Ovary (tissue), 10 donors: ENCODE measurements around the gene SULT4A1. TPM values are rescaled to one million over a fixed set of nuclear protein-coding genes. Genes with fewer than 3 reads are reported as not detected.

Source experiments
- DNase-seq, 5 donors: peaks; one replicate each; pipeline ENCODE4 v3.0.0-alpha.2; 2019 to 2020
- H3K27ac ChIP-seq, 2 donors: fragments of 200-600 bp; one replicate each; pipeline versions ENCODE4 v1.5.1 to v1.8.0; 2019 to 2022
- H3K27me3 ChIP-seq: fragments of 200-600 bp; one replicate; pipeline ENCODE4 v1.8.0; 2022
- H3K36me3 ChIP-seq: fragments of 200-600 bp; sonication (generic); one replicate; pipeline ENCODE4 v1.5.1; 2019
- H3K4me1 ChIP-seq: one replicate; pipeline ENCODE4 v1.8.1; 2013; ENCODE audit warnings: mild to moderate bottlenecking, moderate library complexity; ENCODE audit not compliant: insufficient read depth
- H3K4me3 ChIP-seq: fragments of 200-600 bp; sonication (generic); one replicate; pipeline ENCODE4 v1.5.1; 2017
- H3K9me3 ChIP-seq, 2 donors: fragments of 200-600 bp in 1 of 2; sonication (generic) in 1 of 2; one replicate each; pipeline versions ENCODE4 v1.5.1 to v1.8.1; 2013 to 2019; ENCODE audit warnings: mild to moderate bottlenecking in 1 of 2, moderate library complexity in 1 of 2
- EP300 ChIP-seq: sonication (generic); formaldehyde crosslinking; IDR thresholded peaks from one replicate; pipeline ENCODE4 v1.6.1; 2017; ENCODE audit warnings: antibody characterized with exemption
- POLR2A ChIP-seq: fragments of 450-650 bp; IDR thresholded peaks from one replicate; pipeline ENCODE4 v1.6.1; 2017; ENCODE audit warnings: antibody characterized with exemption, mild to moderate bottlenecking, moderate library complexity
- WGBS, 3 donors: extraction: QIAGEN DNeasy Blood & Tissue Kit in 1 of 3; methylation state at CpG; one replicate each; pipeline versions ENCODE4 v1.1.5 to v1.1.7; 2013 to 2017; 5-methylcytosine and 5-hydroxymethylcytosine counted together
- intact Hi-C, 4 donors: fragments of 100-400 bp; cut with DNase I; formaldehyde crosslinking; loops; one replicate each; pipeline versions ENCODE4 v1.11.0 to v1.15.1; 2022 to 2023
- long read RNA-seq, 3 donors: library from polyadenylated mRNA in 2 of 3; unstranded in 2 of 3; transcript quantifications; one replicate each; pipeline ENCODE4 v2.0.0 and lab custom pipeline, GENCODE V29; 2021 to 2026
- polyA plus RNA-seq, 2 donors: library from polyadenylated mRNA; stranded (reverse); fragments of 200-250 nt in 1 of 2; fragments of 350-450 nt in 1 of 2; fragmentation: Illumina TruSeq in 1 of 2; extraction: RNeasy Lipid Tissue Mini Kit (QIAGEN cat#74804) in 1 of 2; gene quantifications; one replicate each; pipeline ENCODE4 v1.2.3, GENCODE V29; 2013 to 2014
- total RNA-seq, 7 donors: library from RNA; depleted of rRNA in 2 of 7; stranded (reverse); fragments of >200 nt in 2 of 7; fragmentation: NEBNext Ultra II Directional in 3 of 7; extraction: Animal tissue kit (Norgen Biotek cat#: 25700) in 3 of 7; gene quantifications; one replicate each; pipeline versions ENCODE4 v1.1.0 to v1.2.4, GENCODE V29; 2016 to 2023
- TF ChIP-seq, protein P1 (sequence below), 3 donors: fragments of 450-650 bp in 2 of 3; fragments of 200-600 bp in 1 of 3; IDR thresholded peaks; one replicate each; pipeline versions ENCODE4 v1.5.1 to v1.8.0; 2016 to 2022; ENCODE audit warnings: antibody characterized with exemption in 3 of 3, mild to moderate bottlenecking in 1 of 3
- donor health status: DM: no; HTN: no; CAD: no; lungs with moderate emphysema.
- donor health status: DM: no; HTN: no; CAD: no.
- donor health status: Bipolar disorder and iron deficiency.
- donor health status: DM: yes; HTN: yes; CAD: no.
- donor health status: DM: no; HTN: no; CAD: no.
- donor health status: DM: yes; HTN: yes; CAD: no.

Gene SULT4A1, protein sequence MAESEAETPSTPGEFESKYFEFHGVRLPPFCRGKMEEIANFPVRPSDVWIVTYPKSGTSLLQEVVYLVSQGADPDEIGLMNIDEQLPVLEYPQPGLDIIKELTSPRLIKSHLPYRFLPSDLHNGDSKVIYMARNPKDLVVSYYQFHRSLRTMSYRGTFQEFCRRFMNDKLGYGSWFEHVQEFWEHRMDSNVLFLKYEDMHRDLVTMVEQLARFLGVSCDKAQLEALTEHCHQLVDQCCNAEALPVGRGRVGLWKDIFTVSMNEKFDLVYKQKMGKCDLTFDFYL
- total RNA-seq (1 to 10 TPM in 6 of 7 donors, under 1 TPM in 1; 0.36 to 3.5 (median 1.8) TPM), polyA plus RNA-seq (1 to 10 TPM; 1.5 to 1.9 TPM)
- long read RNA-seq, donor 1, partial matches to known transcripts = 1 of 1 reads
- long read RNA-seq, donor 1, other reads (novel, unspliced or antisense) = 0 of 1 reads
- long read RNA-seq, donor 2, transcript SULT4A1-202 (8 exons, 2,561 nt) = major isoform, 7 of 7 reads
- long read RNA-seq, donor 2, partial matches to known transcripts = 0 of 7 reads
- long read RNA-seq, donor 2, other reads (novel, unspliced or antisense) = 0 of 7 reads
- long read RNA-seq, donor 3, partial matches to known transcripts = 1 of 4 reads
- long read RNA-seq, donor 3, other reads (novel, unspliced or antisense) = 3 of 4 reads

DNA sequence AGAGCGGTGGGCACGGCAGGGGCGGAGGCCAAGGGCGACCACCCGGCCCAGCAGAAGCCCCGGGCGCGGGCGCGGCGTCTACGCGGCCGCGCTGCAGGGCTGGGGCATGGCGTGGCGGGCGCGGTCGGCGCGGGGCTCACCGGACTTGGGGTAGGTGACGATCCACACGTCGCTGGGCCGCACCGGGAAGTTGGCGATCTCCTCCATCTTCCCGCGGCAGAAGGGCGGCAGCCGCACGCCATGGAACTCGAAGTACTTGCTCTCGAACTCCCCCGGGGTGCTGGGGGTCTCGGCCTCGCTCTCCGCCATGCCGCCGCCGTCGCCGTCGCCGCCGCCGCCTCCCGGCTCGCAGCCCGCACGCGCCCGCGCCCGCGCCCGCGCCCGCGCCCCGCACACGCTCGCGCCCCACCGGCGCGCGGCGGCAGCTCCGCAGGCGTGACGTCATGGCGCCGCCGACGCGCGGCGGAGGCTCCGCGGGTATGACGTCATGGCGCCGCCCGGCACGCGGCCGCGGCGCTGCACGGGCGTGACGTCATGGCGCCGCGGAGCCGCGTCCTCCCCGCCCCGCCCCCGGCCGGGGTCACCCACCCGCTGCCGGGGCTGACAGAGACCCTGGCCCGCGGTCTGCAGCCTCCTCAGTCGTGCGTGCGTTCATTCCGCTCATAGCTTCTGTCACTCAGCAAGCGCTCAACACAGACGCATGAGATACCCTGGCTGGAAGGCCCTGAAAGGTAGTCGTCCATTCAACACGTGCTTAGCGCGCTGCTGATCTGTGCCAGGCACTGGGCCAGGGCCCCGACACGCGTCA lies at the start of gene SULT4A1:
Gene SULT4A1 (minus strand): TSS at position 440 of the 808 bp plus-strand sequence. CDS start 131 bp downstream, at position 309.
- no peaks in the 10 kb centered on the region for H3K9me3 ChIP-seq
- H3K4me1 ChIP-seq = no peaks in the 10 kb centered on the region
- 0 to 4% (median 1%) methylated on average over 34 to 121 of the region's 121 CpGs for WGBS, 3 donors
- no peak within 1 kb of the TSS for H3K27ac ChIP-seq
- H3K4me3 ChIP-seq = no peak within 1 kb of the TSS
- DNase-seq = peak in 3 of 5 donors; percentile 29 to 59 (median 47)
- no peaks in the 10 kb centered on the region for H3K36me3 ChIP-seq
- H3K27me3 ChIP-seq = no peaks in the 10 kb centered on the region
- TF ChIP-seq EP300 (no peak), POLR2A (no peak)
- TF ChIP-seq, protein P1, sequence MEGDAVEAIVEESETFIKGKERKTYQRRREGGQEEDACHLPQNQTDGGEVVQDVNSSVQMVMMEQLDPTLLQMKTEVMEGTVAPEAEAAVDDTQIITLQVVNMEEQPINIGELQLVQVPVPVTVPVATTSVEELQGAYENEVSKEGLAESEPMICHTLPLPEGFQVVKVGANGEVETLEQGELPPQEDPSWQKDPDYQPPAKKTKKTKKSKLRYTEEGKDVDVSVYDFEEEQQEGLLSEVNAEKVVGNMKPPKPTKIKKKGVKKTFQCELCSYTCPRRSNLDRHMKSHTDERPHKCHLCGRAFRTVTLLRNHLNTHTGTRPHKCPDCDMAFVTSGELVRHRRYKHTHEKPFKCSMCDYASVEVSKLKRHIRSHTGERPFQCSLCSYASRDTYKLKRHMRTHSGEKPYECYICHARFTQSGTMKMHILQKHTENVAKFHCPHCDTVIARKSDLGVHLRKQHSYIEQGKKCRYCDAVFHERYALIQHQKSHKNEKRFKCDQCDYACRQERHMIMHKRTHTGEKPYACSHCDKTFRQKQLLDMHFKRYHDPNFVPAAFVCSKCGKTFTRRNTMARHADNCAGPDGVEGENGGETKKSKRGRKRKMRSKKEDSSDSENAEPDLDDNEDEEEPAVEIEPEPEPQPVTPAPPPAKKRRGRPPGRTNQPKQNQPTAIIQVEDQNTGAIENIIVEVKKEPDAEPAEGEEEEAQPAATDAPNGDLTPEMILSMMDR (IDR thresholded peaks at IDR 0.05) = no peak
- intact Hi-C loops = no loop called here

DNA sequence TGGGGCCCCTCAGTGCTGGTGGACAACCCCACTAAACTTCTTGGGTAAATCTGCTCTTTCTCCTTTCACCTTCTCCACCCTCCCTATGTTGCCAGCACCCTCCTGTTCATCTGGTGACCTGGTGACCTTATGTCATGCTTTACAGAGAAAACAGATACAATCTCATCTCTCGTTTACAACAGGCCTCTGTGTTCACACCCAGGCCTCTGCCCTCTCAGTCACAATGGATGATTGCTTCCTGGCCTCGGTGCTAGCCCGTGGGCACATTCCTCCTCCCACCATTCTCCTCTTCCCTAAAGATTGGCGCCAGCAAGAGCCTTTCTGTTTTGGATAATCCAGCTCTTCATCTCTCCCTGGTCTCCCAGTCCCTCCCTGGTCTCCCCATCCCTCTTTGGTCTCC lies 49.0 kb upstream of the SULT4A1 start:
- Histone ChIP-seq H3K4me1 (no peaks in the 10 kb centered on the region), H3K27ac (no peak overlapping the region), H3K36me3 (no peaks in the 10 kb centered on the region), H3K4me3 (no peak overlapping the region), H3K27me3 (no peaks in the 10 kb centered on the region), H3K9me3 (no peaks in the 10 kb centered on the region)
- WGBS, 3 donors = 20 to 24% (median 21%) methylated on average over 4 of the region's 4 CpGs
- TF ChIP-seq EP300 = no peak
- TF ChIP-seq, protein P1 (IDR thresholded peaks at IDR 0.05) = no peak
- TF ChIP-seq POLR2A = no peak
- no peak for DNase-seq
- intact Hi-C loops = no loop called here

DNA sequence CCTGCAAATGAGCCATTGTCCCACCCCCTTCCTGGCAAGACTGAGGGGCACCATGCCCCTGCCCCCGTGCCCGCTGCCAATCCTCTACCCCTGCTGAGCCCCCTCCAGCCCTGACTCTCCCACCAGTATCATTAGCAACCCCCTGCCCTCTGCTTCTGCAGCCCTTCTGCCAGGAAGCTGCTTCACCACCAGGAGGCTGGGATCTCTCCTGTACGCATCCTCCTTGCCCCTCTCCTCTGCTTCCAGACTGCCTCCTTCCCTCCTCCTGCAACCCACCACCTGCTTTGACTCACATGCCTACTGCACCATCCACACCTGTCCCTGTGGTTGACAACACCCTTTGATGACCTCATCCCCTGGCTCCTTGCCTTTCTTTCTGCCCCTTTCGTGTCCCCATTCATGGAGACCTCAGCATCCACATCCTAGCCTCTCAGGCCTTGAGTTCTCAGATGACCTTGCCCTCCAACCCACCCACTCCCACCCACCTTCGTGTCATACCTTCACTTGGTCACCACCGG lies 47.9 kb upstream of the SULT4A1 start:
- no peak overlapping the region for H3K4me3 ChIP-seq
- no peaks in the 10 kb centered on the region for H3K9me3 ChIP-seq
- no peak overlapping the region for H3K27ac ChIP-seq
- no peak for DNase-seq
- H3K27me3 ChIP-seq = no peaks in the 10 kb centered on the region
- no peaks in the 10 kb centered on the region for H3K36me3 ChIP-seq
- WGBS, 3 donors = 57 to 60% (median 59%) methylated on average over 6 of the region's 6 CpGs
- TF ChIP-seq, protein P1 (IDR thresholded peaks at IDR 0.05) = no peak
- TF ChIP-seq POLR2A = no peak
- no peaks in the 10 kb centered on the region for H3K4me1 ChIP-seq
- intact Hi-C loops = no loop called here

DNA sequence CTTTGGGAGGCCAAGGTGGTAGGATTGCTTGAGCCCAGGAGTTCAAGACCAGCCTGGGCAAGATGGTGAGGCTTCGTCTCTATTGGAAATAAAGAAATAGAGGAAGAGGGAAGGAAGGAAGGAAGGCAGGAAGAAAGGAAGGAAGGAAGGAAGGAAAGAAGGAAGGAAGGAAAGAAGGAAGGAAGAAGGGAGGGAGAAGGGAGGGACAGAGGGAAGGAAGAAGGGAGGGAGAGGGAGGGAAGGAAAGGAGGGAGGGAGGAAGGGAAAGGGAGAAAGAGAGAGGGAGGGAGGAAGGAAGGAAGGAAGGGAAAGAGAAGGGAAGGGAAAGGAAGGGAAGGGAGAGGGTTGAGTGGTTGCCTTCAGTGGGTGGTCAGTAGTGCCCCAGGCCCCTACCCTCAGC lies 47.4 kb upstream of the SULT4A1 start:
- Histone ChIP-seq H3K36me3 (no peaks in the 10 kb centered on the region), H3K27me3 (no peaks in the 10 kb centered on the region), H3K27ac (no peak overlapping the region), H3K4me3 (no peak overlapping the region), H3K9me3 (no peaks in the 10 kb centered on the region), H3K4me1 (no peaks in the 10 kb centered on the region)
- no peak for DNase-seq
- TF ChIP-seq, protein P1 (IDR thresholded peaks at IDR 0.05) = no peak
- no peak for TF ChIP-seq POLR2A
- no peak for TF ChIP-seq EP300
- 82 to 91% (median 85%) methylated on average over 1 of the region's 1 CpG for WGBS, 3 donors
- intact Hi-C loops = no loop called here
